Renal pelvis (tissue), 4 donors: ENCODE data around the gene WDR62. TPM values are rescaled to one million over a fixed set of nuclear protein-coding genes. Genes with fewer than 3 reads are reported as not detected.
"Not testable (repeated sequence)": the region's sequence is repeated elsewhere in the genome, so short reads cannot be mapped to it uniquely, and the experiment has no call there.

Source experiments
- DNase-seq: peaks from one replicate; pipeline ENCODE4 v3.0.0-alpha.2; 2013
- polyA plus RNA-seq, 3 donors: library from polyadenylated mRNA; unstranded; fragments of 120-200 nt; gene quantifications; one replicate each; pipeline ENCODE4 v1.2.1, GENCODE V29; 2013; ENCODE audit not compliant: insufficient read length in 3 of 3

The WDR62 gene
- polyA plus RNA-seq, 3 donors: 4.9 to 6.8 (median 5.4) TPM

GRCh38 chr19:36032251-36033104, 22.2 kb upstream of the WDR62 start, which contains the start of gene CLIP3:
Gene CLIP3, minus strand, starts transcription at chr19:36032873. Its CDS starts 516 bp downstream, at chr19:36032357.
- peak; percentile 62 for DNase-seq

- no peak for DNase-seq
Observed at GRCh38 chr19:36040495-36040894, 14.2 kb upstream of the WDR62 start.

GRCh38 chr19:36041092-36041491, 13.6 kb upstream of the WDR62 start:
- DNase-seq: not testable (repeated sequence)

- peak; percentile 64 for DNase-seq
Observed at GRCh38 chr19:36041831-36042230, 12.9 kb upstream of the WDR62 start.

GRCh38 chr19:36043952-36044351, 10.7 kb upstream of the WDR62 start:
- no peak for DNase-seq

GRCh38 chr19:36046443-36047050, 8.2 kb upstream of the WDR62 start:
- DNase-seq: no peak

GRCh38 chr19:36047835-36048234, 6.9 kb upstream of the WDR62 start:
- DNase-seq: no peak

GRCh38 chr19:36049080-36049698, 5.5 kb upstream of the WDR62 start:
- DNase-seq: no peak

GRCh38 chr19:36051236-36051635, 3.5 kb upstream of the WDR62 start:
- no peak for DNase-seq

GRCh38 chr19:36051637-36052036, 3.1 kb upstream of the WDR62 start:
- no peak for DNase-seq

GRCh38 chr19:36054119-36054732, 471 bp upstream of the WDR62 start, which contains the start of gene THAP8:
Gene THAP8, minus strand, starts transcription at chr19:36054285. Its CDS starts 68 bp downstream, at chr19:36054217.
- DNase-seq: peak; percentile 99

- no peak for DNase-seq
Observed at GRCh38 chr19:36058481-36059179, 3.9 kb downstream of the WDR62 start.

GRCh38 chr19:36059180-36059910, 4.6 kb downstream of the WDR62 start:
- DNase-seq: no peak

GRCh38 chr19:36060430-36060829, 5.7 kb downstream of the WDR62 start:
- DNase-seq: no peak

GRCh38 chr19:36061367-36061766, 6.7 kb downstream of the WDR62 start:
- DNase-seq: no peak

GRCh38 chr19:36064826-36065225, 10.1 kb downstream of the WDR62 start:
- no peak for DNase-seq

- no peak for DNase-seq
Observed at GRCh38 chr19:36067681-36068080, 13.0 kb downstream of the WDR62 start.

- not testable (repeated sequence) for DNase-seq
Observed at GRCh38 chr19:36068810-36069499, 14.3 kb downstream of the WDR62 start.

GRCh38 chr19:36072081-36072480, 17.4 kb downstream of the WDR62 start:
- no peak for DNase-seq
